ENCODE results near the gene ANKRD12.
A peak's percentile ranks its signal among the peaks of the same experiment; 100 is the strongest.

The ANKRD12 gene

DNA sequence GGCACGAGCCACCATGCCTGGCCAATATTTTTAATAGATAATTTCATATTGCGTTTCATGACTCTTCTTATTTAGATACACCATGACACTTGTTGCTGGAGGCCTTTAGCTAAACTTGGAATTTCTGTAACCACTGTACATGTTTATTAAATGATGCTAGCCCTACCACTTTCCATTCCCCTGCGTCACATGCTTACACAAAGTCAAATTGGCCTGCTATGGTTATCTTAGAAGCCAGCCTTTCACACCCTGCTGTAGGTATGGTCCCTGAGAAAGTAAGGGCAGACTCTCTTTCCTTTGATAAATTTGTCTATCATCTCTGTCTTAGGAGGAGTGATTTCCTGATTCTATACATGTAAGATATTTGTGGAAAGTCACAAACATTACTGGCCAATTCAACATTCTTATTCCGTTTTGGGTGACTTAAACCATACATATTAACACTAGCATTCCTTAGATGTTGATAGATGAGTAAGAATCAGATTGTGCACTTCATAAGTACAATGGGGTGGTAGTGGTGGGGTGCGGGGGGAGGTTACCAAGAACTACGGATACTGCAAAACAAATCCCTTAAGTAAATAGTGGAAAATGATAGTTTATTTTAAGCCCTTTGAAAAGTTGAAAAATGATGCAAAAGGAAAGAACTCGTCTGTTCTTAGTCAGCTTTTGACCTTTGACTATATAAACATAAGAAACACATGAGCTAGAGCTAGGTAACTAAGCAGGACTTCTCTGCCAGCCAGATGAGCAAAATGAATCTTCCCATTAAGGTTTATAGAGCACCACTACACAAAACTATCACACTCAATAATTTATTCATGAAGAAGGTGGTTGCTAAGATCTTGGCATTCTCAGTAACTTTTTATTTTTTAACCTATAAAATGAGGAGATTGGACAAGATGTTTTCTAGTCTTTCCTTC lies 42.0 kb upstream of the ANKRD12 start:
- TF ChIP-seq, protein P1, sequence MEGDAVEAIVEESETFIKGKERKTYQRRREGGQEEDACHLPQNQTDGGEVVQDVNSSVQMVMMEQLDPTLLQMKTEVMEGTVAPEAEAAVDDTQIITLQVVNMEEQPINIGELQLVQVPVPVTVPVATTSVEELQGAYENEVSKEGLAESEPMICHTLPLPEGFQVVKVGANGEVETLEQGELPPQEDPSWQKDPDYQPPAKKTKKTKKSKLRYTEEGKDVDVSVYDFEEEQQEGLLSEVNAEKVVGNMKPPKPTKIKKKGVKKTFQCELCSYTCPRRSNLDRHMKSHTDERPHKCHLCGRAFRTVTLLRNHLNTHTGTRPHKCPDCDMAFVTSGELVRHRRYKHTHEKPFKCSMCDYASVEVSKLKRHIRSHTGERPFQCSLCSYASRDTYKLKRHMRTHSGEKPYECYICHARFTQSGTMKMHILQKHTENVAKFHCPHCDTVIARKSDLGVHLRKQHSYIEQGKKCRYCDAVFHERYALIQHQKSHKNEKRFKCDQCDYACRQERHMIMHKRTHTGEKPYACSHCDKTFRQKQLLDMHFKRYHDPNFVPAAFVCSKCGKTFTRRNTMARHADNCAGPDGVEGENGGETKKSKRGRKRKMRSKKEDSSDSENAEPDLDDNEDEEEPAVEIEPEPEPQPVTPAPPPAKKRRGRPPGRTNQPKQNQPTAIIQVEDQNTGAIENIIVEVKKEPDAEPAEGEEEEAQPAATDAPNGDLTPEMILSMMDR (IDR thresholded peaks at IDR 0.05; ENCODE audit: borderline replicate concordance, control extremely low read depth, extremely low read depth, insufficient read depth, missing control alignments): no peak
- DNase-seq (ENCODE audit: low spot score): peak; percentile 24
- in situ Hi-C loops (cut with MboI; ENCODE audit: low sequenced_read_pairs, unreplicated experiment): no loop called here

DNA sequence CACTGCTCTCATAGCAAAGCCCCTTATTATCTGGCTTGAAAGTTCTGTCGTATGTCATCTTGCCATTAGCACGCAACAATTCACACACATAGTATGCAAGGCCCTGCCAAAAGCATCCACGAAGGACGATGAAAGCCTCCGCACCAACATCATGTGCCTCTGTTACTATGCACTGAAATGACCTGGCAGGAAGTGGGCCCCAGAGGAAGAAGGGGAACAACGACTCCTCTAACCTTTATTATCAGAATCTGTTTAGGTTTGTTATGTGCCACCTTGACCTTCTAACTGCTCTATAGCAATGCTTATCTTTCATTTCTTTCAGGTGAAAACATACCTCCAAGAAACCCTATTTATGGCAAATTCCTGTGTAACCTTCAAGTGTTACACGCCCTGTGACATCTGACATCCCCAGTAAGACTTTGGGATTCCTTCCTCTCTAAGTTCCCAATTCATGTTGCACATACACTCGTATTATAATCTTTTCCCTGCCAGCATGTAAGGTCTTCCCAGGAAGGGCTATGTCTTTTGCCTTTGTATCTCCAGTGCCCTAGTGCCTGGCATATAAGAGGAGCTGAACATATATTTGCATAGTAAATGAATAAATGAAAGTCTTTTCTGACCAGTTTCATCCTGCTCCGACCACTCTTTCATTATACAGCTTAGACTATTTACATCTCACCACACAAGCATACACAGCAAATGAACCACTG lies 41.1 kb upstream of the ANKRD12 start:
- in situ Hi-C loops (cut with MboI; ENCODE audit: low sequenced_read_pairs, unreplicated experiment): no loop called here
- peak; percentile 57 for DNase-seq (ENCODE audit: low spot score)
- TF ChIP-seq, protein P1 (IDR thresholded peaks at IDR 0.05; ENCODE audit: borderline replicate concordance, control extremely low read depth, extremely low read depth, insufficient read depth, missing control alignments): no peak

DNA sequence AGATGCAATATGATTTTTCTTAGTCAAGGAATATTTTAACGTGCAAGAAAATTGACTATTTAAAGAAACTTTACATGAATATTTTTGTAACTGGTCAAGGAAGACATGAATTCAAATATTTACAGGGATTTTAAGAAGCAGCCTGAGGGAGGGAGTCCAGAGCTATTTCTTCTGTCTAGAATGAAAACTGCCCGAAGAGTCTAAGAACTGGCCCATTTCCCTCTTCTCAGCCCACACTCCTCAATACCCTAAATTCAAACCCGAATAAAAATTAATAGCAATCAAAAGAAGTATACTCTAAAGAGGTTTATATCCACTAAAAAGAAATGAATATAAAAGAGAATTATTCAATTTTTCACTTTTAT lies 40.6 kb upstream of the ANKRD12 start:
- in situ Hi-C loops (cut with MboI; ENCODE audit: low sequenced_read_pairs, unreplicated experiment): no loop called here
- TF ChIP-seq, protein P1 (IDR thresholded peaks at IDR 0.05; ENCODE audit: borderline replicate concordance, control extremely low read depth, extremely low read depth, insufficient read depth, missing control alignments): no peak
- DNase-seq (ENCODE audit: low spot score): no peak

DNA sequence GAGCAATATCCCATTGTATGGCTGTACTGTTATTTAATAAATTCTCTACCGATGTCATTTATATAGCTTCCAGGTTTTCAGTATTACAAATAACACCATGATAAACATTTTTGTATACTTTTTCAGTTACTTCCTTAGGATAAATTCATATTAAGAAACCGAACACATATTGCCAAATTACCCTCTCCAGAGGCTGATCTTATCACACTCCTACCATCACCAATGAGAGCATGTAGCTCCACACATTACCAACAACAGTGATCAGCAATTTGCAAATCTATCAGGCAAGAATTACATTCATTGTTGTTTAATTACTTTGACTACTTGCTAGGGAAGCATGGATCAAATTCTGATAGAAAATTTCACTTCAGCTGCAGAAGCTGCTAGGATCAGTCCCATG lies 39.9 kb upstream of the ANKRD12 start:
- TF ChIP-seq, protein P1 (IDR thresholded peaks at IDR 0.05; ENCODE audit: borderline replicate concordance, control extremely low read depth, extremely low read depth, insufficient read depth, missing control alignments): no peak
- DNase-seq (ENCODE audit: low spot score): no peak
- in situ Hi-C loops (cut with MboI; ENCODE audit: low sequenced_read_pairs, unreplicated experiment): no loop called here

DNA sequence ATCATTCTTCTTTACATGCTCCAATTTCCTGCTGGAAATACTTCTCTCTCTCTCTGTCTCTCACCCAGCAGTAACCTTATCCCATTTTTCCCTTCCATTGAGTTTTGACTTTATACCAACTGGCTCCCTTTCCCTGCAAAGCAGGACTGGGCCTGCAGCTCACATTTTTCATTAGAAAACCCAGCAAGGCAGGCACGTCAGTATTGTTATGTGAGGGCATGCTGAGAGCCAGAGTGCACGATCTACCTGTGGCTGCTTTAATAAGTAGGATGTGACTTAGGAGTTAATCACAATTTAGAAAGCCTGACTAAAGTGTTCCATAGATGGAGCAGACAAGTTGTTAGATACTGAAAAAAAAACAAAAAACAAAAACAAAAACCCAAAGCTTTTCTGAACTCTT lies 39.2 kb upstream of the ANKRD12 start:
- DNase-seq (ENCODE audit: low spot score): no peak
- TF ChIP-seq, protein P1 (IDR thresholded peaks at IDR 0.05; ENCODE audit: borderline replicate concordance, control extremely low read depth, extremely low read depth, insufficient read depth, missing control alignments): no peak
- in situ Hi-C loops (cut with MboI; ENCODE audit: low sequenced_read_pairs, unreplicated experiment): no loop called here

DNA sequence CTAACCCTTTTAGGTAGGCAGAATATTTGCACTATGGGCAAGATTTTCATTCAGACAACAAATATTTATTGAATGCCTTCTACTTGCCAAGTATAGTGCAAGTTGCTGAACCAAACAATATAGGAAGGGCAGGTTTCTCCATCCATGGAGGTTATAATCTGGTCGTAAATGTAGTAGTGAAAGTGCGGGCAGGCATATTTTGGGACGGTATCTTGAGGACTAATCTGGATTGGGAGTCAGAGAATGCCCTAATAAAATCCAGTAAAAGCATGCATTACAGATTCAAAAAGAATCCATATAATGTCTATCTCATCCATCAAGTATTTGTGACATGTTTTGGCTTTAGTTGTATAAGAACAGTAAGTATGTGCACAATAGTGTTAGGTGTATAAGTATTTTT lies 35.8 kb upstream of the ANKRD12 start:
- in situ Hi-C loops (cut with MboI; ENCODE audit: low sequenced_read_pairs, unreplicated experiment): no loop called here
- TF ChIP-seq, protein P1 (IDR thresholded peaks at IDR 0.05; ENCODE audit: borderline replicate concordance, control extremely low read depth, extremely low read depth, insufficient read depth, missing control alignments): no peak
- no peak for DNase-seq (ENCODE audit: low spot score)

Data from GM13976 (cell line).